Measurements from ENCODE around the gene CAPN1. TPM values are rescaled to one million over a fixed set of nuclear protein-coding genes. Genes with fewer than 3 reads are reported as not detected.

CAPN1 gene
- total and polyA plus RNA-seq, 2 of the 13 experiments (the other 11 are each of a cell fraction or from before 2014, with no cell fraction given): 57.3 to 82.6 TPM

- TF ChIP-seq ZNF710 (CRISPR knock-in tag; IDR thresholded peaks at IDR 0.05; ENCODE audit: borderline replicate concordance) (0 out of 2 replicates have a peak, but pooled peaks have one; percentile 72), CCAR2 (optimal IDR thresholded peaks at IDR 0.05; ENCODE audit: low read depth, low read length) (no peak), ZNF512 (CRISPR knock-in tag; IDR thresholded peaks at IDR 0.05) (no peak), ZNF704 (CRISPR knock-in tag; IDR thresholded peaks at IDR 0.05; ENCODE audit: borderline replicate concordance) (peak; percentile 25; the same call in 1 of the 2 replicates), TIGD3 (CRISPR knock-in tag; IDR thresholded peaks at IDR 0.05; ENCODE audit: borderline replicate concordance) (0 out of 2 replicates have a peak, but pooled peaks have one; percentile 6), JDP2 (CRISPR knock-in tag; IDR thresholded peaks at IDR 0.05; ENCODE audit: borderline replicate concordance) (no peak; the same call in 1 of the 2 replicates), ZFP91 (CRISPR knock-in tag; IDR thresholded peaks at IDR 0.05; ENCODE audit: borderline replicate concordance) (peak; percentile 86; the same call in 1 of the 2 replicates), ZNF841 (CRISPR knock-in tag; IDR thresholded peaks at IDR 0.05; ENCODE audit: borderline replicate concordance) (no peak), YEATS4 (CRISPR knock-in tag; IDR thresholded peaks at IDR 0.05; ENCODE audit: borderline replicate concordance) (peak; percentile 93), PHF5A (CRISPR knock-in tag; IDR thresholded peaks at IDR 0.05; ENCODE audit: low read depth, unreplicated experiment) (peak; percentile 24), ZNF253 (CRISPR knock-in tag; IDR thresholded peaks at IDR 0.05; ENCODE audit: borderline replicate concordance) (no peak), PREB (CRISPR knock-in tag; IDR thresholded peaks at IDR 0.05) (no peak), CREB3 (CRISPR knock-in tag; IDR thresholded peaks at IDR 0.05) (0 out of 2 replicates have a peak, but pooled peaks have one; percentile 43), TFAP4 (IDR thresholded peaks at IDR 0.05; ENCODE audit: borderline replicate concordance, low read depth) (peak; percentile 77)
Measured at GRCh38 chr11:65134240-65134951, 47.3 kb upstream of the CAPN1 start, which contains the start of gene SYVN1 (continued).
